ENCODE measurements around the gene GOLGA6L7. TPM values are rescaled to one million over a fixed set of nuclear protein-coding genes. Genes with fewer than 3 reads are reported as not detected.

Gene GOLGA6L7
- total and polyA plus RNA-seq, 2 of the 8 experiments (the other 6 are each of a cell fraction or from before 2014, with no cell fraction given), result not detected

- Histone ChIP-seq H3K18ac (ENCODE audit: extremely low read depth, low read length) (no peak overlapping the region), H3K14ac (ENCODE audit: insufficient read length) (no peak overlapping the region), H2BK12ac (ENCODE audit: low read depth, low read length) (no peak overlapping the region), H3K4me3 (ENCODE audit: extremely low read depth in 1 of 4, insufficient read depth in 2 of 4, low read depth in 3 of 4, low read length in 4 of 4) (no peak overlapping the region), H3K23ac (ENCODE audit: insufficient read length) (no peak overlapping the region), H2BK5ac (ENCODE audit: low read depth, low read length) (no peak overlapping the region), H3K4ac (replicated peaks; ENCODE audit: insufficient read length, low read depth, low read length) (no peak overlapping the region), H3K23me2 (ENCODE audit: low read depth, low read length) (peaks cover 3% of the 10 kb centered on the region; the same call in 1 of the 2 replicates), H3K79me2 (ENCODE audit: control insufficient read depth in 1 of 2, insufficient read depth in 2 of 2, low read length in 2 of 2) (no peaks in the 10 kb centered on the region), H2AFZ (ENCODE audit: low read length) (no peak overlapping the region), H2AK5ac (ENCODE audit: low read depth, low read length) (no peak overlapping the region), H3K4me1 (replicated peaks in 1 of 4; ENCODE audit: control insufficient read depth in 3 of 4, insufficient read depth in 4 of 4, low read length in 3 of 4) (peaks cover 0 to 2% (median 1%) of the 10 kb centered on the region in 4 experiments; a peak in 4 of 7 replicates), H4K91ac (replicated peaks; ENCODE audit: insufficient read length, low read length) (no peak overlapping the region), H3K36me3 (ENCODE audit: control insufficient read depth in 2 of 4, insufficient read depth in 4 of 4, low read length in 3 of 4) (no peaks in the 10 kb centered on the region), H4K5ac (ENCODE audit: insufficient read length, low read depth, low read length) (no peak overlapping the region), H3K4me2 (ENCODE audit: insufficient read depth in 1 of 2, low read depth in 2 of 2, low read length in 2 of 2) (no peak overlapping the region), H3K79me1 (ENCODE audit: low read depth, low read length) (peaks cover 5% of the 10 kb centered on the region), H4K20me1 (replicated peaks in 1 of 2; ENCODE audit: control insufficient read depth in 1 of 2, insufficient read depth in 2 of 2, low read length in 2 of 2) (no peaks in the 10 kb centered on the region), H3K27me3 (replicated peaks in 1 of 4; ENCODE audit: control insufficient read depth in 3 of 4, extremely low read depth in 1 of 4, insufficient read depth in 3 of 4, low read length in 3 of 4) (peaks cover 1 to 15% (median 12%) of the 10 kb centered on the region in 4 experiments; a peak in 6 of 7 replicates), H3K9ac (replicated peaks in 1 of 4; ENCODE audit: extremely low read depth in 1 of 4, low read depth in 3 of 4, low read length in 3 of 4) (no peak overlapping the region), H2BK20ac (ENCODE audit: low read length) (no peak overlapping the region), H2BK15ac (ENCODE audit: low read length) (no peak overlapping the region), H2BK120ac (replicated peaks; ENCODE audit: low read depth, low read length) (no peak overlapping the region), H4K8ac (ENCODE audit: extremely low read depth, insufficient read depth, low read length) (no peak overlapping the region), H3K56ac (replicated peaks; ENCODE audit: insufficient read length, low read depth, low read length) (no peak overlapping the region), H3K27ac (ENCODE audit: low read depth, low read length) (no peak overlapping the region), H3K9me3 (ENCODE audit: insufficient read depth in 2 of 2, low read depth in 1 of 2, low read length in 1 of 2) (no peaks in the 10 kb centered on the region)
- 90% methylated on average over 15 of the region's 15 CpGs; no CpG with 5 or more reads in 1 of the 2 experiments for WGBS, 2 experiments (ENCODE audit: extremely low coverage in 1 of 2, insufficient coverage in 1 of 2, insufficient read length in 1 of 2, insufficient replicate concordance in 2 of 2, low coverage in 1 of 2, low lambda C conversion rate in 2 of 2, missing lambda C conversion rate in 1 of 2)
- FAIRE-seq (no peak), DNase-seq (ENCODE audit: low read depth in 1 of 2, low spot score in 2 of 2) (no peak)
- POLR2A ChIA-PET (ENCODE audit: partially characterized antibody), result no interaction called here
- CTCF ChIA-PET (ENCODE audit: partially characterized antibody), result interaction anchor here (0.7 to 2.6 kb wide), 6 partner anchors 10 to 211 kb away, joined by 3 to 20 read pairs (median 5); no protein-coding TSS in a partner anchor
- no peak for TF ChIP-seq ZNF274 (IDR thresholded peaks at IDR 0.05; ENCODE audit: borderline replicate concordance, extremely low read depth, low read length)
- TF ChIP-seq SP1 (IDR thresholded peaks at IDR 0.05; ENCODE audit: low read depth, low read length), result no peak
- no peak for TF ChIP-seq CHD1 (IDR thresholded peaks at IDR 0.05; ENCODE audit: low read depth, low read length)
- TF ChIP-seq SIRT6 (IDR thresholded peaks at IDR 0.05; ENCODE audit: low read length), result no peak
- no peak for TF ChIP-seq JUND (IDR thresholded peaks at IDR 0.05; ENCODE audit: low read length)
- no peak for TF ChIP-seq TAF7 (optimal IDR thresholded peaks at IDR 0.05; ENCODE audit: borderline replicate concordance, low read depth, low read length)
Observed at GRCh38 chr15:28890711-28891495, 42.5 kb upstream of the GOLGA6L7 start.
